Activated CD4-positive, alpha-beta T cell treated with anti-CD3 and anti-CD28 coated beads, Interleukin-2, amount 50 U/mL, for 4 hours (primary cell): Measurements from ENCODE around the gene DGCR6L.
"Not testable (repeated sequence)": the region's sequence is repeated elsewhere in the genome, so short reads cannot be mapped to it uniquely, and the experiment has no call there.

Source experiments
- DNase-seq, 2 experiments: peaks; one replicate each; pipeline ENCODE4 v3.0.0-alpha.2; 2020

Gene DGCR6L

DNA sequence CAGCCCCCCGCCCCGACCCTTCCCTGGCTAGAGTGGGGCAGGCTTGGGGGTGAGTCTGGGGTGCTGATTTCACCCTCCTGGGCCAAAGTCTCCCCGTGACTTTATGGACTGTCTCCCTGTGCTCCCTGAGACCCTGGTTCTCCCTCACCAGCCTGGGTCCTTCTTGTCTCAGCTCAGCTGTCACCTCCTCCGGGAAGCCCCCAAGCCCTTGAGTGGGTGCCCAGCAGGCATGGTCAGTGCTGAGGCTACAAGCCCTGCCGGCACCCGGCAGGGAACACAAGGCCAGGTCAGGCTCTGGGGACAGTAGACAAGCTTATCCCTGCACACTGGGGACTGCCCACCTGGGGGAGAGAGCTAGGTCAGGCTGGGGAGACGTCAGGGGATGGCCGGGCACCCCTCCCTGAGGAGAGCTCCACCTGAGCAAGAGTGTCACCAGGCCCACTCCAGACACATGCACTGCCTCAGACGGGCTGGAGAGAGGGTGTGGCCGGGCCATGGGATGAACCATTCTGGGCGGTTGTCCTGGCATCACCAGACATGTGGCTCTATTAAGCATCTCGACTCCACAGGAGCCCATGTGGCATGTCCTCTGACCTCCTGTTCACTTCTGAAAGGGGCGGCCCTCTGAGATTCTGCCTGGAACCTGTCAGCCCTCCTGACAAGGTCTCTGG is 29.1 kb downstream of the DGCR6L start:
- DNase-seq, result no peak

DNA sequence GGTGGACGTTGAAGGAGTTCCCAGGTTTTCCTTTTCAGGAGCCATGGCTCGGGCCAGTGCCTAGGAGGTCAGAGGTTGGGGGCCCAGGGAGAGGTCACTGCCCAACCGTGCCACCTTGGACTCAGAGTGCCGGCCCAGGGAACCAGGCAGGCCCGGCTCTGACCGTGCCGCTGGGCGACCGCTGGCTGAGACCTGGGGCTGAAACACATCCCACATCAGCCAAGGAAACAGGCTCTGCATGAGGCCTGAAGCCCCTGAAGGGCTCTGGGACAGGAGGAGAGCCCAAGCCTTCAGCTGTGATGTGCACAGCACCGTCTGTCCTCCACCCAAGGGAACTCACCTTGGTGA is 29.8 kb downstream of the DGCR6L start:
- no peak for DNase-seq

- not testable (repeated sequence) for DNase-seq
Observed at GRCh38 chr22:20289182-20290044, 30.4 kb downstream of the DGCR6L start.

DNA sequence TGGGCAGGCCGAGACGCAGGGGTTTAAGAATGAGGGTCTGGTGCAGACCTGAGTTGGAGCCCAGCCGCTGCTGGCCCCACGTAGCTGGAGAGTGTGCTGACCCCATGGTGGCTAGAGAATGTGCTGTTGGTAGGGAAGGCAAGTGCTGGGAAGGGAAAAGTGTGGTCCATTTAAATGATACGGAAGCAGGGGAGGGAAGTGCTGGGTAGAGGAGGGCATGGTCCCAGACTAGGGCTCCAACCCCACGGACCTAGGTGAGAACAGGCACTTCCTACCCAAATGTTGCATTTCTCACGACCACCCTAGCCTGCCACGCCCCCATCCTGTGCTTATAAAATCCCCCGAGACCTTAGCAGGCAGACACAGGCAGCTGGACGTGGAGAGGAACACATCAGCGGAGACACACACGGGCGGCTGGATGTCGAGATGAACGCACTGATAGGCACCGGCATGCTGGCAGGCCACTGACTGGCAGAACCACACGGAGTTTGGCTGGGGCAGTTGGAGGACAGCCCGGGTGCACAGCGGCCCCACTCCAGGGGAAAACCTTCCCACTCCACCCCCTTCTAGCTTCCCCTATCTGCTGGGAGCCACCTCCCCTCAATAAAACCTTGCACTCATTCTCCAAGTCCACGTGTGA is 33.0 kb downstream of the DGCR6L start:
- DNase-seq, result not testable (repeated sequence)

- not testable (repeated sequence) for DNase-seq
Observed at GRCh38 chr22:20286312-20286660, 33.6 kb downstream of the DGCR6L start.

GRCh38 chr22:20285473-20286311 is 34.2 kb downstream of the DGCR6L start:
- DNase-seq, result peak; percentile 75 to 79

DNA sequence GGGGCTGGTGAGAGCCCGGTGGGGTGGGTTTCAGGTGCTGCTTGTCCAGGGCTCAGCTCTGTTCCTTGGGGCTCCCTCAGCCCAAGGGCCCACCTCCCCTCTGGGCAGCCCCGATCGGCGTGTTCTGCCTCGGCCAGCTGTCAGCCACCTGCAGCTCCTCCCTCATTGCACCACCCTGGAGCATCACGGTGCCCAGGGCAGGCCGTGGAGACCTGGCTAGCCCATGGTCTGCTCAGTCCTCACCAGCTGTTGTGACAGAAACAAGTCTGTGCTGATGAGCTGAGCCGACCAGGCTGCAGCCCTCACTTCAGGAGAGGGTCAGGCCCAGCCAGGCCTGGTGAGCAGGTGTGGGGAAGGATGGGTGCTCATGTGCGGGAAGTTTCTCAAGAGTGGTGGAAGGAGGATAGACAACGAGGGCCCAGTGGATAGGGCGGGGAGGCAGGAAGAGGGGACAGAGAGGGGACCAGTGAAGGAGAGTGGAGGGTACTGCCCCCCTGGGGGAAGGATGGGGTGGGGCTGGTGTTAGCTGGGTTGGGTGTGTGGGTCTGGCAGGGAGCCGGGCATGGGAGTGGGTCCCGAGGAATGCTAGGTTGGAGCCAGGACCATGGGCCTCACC is 35.3 kb downstream of the DGCR6L start:
- no peak for DNase-seq

GRCh38 chr22:20283674-20284066 is 36.2 kb downstream of the DGCR6L start:
- no peak for DNase-seq

DNA sequence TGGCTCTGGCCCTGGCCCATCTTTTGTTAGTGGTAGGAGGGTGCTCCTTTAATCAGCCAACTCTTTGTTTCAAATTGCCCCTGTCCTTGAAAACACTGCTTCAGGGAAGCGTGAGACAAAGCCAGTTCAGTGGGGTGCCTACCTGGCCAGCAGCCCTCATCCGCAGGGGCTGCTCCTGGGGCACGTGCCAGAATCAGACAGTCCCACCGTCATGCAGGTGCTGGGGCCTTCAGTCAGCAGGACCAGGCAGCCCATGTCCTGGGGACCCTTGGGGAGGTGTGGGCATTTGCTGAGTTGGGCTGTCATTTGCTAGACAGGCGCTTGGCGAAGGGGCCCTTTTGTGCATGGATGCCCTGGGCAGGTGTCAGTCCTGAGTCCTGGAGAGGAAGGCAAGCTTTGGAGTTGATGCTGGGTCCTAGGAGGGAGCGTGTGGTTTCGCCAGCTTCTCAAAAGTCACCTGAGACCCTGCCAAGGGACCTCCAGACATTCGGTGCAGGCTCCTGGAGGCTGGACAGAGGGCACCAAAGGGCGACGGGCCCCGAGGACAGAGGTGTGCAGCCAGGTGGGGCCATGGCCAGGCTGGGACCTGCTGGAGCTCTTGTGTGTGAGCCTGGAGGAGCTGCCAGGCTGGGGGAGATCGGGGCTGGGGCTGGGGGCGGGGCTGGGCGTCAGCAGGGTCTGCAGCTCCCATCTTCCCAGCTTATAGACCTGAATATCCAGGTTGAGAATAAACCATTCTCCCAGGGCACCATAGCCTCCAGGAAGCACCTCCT is 36.8 kb downstream of the DGCR6L start:
- no peak for DNase-seq

DNA sequence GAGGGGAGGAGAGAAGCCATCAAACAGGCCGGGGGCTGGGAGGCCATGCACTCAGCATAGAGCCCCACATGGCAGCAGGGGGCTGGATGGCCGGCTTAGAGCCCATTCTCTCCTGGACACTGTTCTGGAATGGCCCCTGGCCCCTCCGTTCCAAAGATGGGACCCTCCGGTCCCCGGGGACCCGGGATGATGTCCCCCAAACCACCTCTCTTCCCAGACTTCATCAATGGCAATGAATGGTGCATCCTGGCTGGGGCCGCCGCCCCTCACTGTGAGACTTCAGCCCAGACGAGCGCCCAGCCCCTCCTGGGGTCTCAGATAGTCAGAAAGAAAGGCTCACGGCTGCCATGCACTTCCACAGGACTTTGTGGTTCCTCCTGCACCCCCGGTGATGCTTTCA is 38.0 kb downstream of the DGCR6L start:
- DNase-seq, result no peak

DNA sequence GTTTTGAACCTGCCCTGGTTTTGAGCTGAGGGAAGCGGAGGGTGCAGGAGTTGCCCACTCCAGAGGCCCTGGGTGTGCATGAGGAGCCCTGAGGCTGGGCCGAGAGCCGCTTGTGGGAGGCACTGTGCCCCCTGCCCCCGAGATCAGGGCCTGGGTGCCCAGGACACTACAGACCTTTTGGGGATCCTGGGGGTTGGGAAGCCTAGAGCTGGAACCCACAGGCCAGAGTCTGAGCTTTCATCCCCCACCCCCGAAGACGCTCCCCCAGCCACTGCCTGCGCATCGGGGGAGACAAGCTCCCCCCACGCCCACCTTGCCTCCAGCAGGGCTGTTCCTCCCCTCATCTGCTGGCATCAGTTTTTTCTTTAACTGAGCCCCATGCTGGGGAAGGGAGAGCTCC is 38.4 kb downstream of the DGCR6L start:
- not testable (repeated sequence) for DNase-seq

- DNase-seq, result no peak
Observed at GRCh38 chr22:20280866-20281265, 39.0 kb downstream of the DGCR6L start.

- not testable (repeated sequence) for DNase-seq
Observed at GRCh38 chr22:20280163-20280562, 39.7 kb downstream of the DGCR6L start.

- DNase-seq, result no peak
Observed at GRCh38 chr22:20279662-20280134, 40.2 kb downstream of the DGCR6L start.

DNA sequence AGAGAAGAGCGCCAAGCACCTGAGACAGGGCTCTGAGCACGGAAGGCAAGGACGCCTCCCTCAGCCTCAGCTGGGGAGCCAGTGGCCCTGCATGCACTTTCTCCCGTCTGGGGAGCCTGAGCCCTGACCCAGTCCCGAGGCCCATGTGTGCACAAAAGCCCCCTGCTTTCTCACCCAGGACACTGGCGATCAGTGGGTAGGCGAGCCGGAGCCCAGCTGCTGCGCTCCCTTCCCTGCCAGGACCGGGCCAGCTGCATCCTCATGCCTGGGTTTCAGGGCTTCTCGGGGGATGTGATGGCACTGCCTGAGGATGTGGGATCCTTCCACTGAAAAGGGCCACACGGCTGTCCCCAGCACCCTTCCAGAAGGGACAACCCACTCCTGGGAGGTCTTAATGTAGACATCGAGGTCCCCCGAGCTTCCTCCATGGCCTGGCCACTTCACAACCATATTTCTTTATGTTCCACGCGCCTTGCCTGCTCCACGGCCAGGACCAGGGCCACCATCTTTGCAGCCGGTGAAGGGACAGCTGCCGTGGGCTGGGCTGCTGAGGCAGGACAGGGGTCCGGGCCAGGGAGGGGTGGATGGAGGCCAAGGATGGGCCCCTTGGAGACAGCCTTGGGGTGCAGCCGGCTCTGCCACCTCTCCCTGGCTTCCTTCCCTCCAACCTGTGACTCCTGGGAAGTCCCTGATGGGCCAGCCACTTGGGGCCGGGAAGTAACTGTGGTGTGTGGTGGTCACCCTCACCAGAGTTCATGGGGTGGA is 41.0 kb downstream of the DGCR6L start:
- DNase-seq, result not testable (repeated sequence)

DNA sequence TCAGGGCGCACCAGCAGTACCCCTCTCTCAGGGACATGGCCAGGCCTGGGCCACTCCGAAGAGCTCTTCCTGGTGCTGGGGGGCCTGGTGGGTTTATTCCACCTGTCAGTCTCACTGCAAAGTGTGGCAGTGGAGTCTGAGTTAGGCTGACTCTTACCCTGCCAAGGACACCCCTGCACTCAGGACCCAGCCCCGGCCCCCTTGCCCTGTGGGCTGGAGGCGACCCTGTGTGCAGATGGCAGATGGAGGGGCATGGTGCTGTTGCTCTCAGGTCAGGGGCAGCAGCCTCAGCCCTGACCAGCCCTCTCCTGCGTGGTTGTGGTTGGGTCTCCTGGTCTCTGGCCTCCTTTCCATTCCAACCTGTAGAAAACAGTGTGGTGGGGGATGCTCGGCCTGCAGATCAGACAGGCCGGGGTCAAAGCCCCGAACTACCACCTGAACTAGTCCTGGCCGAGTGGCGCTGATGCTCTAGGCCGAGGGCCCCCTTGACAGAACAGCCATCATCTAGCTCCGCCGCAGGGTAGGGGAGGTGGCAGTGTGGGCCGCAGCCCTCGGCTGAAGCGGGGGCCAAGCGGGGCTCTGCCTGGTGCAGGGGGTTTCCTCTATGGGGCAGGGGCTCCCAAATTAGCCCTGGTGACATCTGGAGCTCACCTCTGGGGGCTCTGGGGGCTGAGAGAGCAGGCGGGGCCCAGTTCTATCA is 41.8 kb downstream of the DGCR6L start:
- DNase-seq, result not testable (repeated sequence)

DNA sequence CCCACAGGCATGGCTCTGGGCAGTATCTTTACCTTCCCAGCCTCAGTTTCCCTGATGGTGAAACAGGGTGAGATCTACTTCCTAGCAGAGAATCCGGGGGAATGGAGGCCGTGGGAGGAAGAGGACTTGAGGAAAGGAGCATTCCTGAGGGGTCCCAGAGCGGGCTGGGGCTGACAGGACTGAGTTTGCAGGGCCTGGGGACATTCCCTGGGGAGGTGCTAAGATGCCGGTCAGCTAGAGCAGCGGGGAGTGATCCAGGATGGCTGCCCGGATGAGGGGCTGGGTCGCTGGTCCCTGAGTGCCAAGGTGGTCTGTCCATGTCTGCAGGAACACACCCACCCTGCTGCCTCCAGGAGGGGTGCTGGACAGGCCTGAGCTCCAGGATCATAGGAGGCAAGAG is 43.4 kb downstream of the DGCR6L start:
- no peak for DNase-seq

DNA sequence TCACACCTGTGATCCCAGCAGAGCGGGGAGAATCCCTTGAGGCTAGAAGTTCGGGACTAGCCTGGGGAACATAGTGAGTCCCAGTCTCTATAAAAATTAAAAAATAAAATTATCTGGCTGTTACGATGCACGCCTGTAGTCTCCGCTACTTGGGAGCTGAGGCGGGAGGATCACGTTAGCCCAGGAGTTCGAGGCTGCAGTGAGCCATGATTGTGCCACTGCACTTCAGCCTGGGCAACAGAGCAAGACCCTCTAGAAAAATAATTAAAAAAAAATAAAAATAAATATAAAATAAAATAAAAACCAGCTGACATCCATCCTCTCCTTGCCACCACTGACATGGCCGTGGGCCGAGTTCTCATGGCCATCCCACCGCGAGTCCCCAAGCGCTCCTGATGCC is 44.0 kb downstream of the DGCR6L start:
- no peak for DNase-seq

- not testable (repeated sequence) for DNase-seq
Observed at GRCh38 chr22:20275325-20275724, 44.5 kb downstream of the DGCR6L start.

DNA sequence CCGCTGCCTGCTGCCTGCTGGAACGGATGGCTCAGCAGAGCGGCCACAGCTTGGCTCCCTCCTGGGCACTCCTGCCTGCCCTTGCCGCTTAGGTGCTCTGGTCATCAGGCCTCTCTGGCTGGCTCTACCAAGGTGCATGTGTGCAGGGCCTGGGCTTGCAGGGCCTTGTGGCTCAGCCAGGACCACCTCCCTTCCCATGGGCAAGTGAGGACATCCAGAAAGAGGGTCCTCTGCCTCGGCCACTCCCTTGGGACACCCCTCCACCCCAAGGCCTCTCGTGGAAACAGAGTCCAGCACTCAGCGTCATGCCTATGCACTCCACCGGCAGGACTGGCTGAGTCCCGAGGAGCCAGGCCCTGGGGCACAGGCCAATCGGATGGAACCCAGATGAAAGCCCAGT is 45.5 kb downstream of the DGCR6L start:
- not testable (repeated sequence) for DNase-seq
